Measurements from ENCODE around the gene BACH2. TPM values are rescaled to one million over a fixed set of nuclear protein-coding genes. Genes with fewer than 3 reads are reported as not detected.

The BACH2 gene
- total and polyA plus RNA-seq, 10 of the 15 experiments (the other 5 are each of a cell fraction or from before 2014, with no cell fraction given) = 0.03 to 0.28 (median 0.04) TPM; not detected in 3

- in situ Hi-C loops (cut with MboI) (no loop called here), intact Hi-C loops (cut with micrococcal nuclease; ENCODE audit: unreplicated experiment) (no loop called here)
- Histone ChIP-seq H4K20me1 (ENCODE audit: control insufficient read depth, insufficient read depth) (no peaks in the 10 kb centered on the region), H3K4me1 (ENCODE audit: control insufficient read depth, insufficient read depth, low read length) (no peaks in the 10 kb centered on the region), H3K9me3 (replicated peaks; ENCODE audit: control insufficient read depth, insufficient read depth, low read length) (no peaks in the 10 kb centered on the region), H3K4me3 (no peak overlapping the region), H3K4me2 (ENCODE audit: control insufficient read depth, insufficient read depth) (no peak overlapping the region), H3K79me2 (ENCODE audit: control insufficient read depth, insufficient read depth, low read length) (no peaks in the 10 kb centered on the region), H3K27ac (ENCODE audit: control insufficient read depth, insufficient read depth) (no peak overlapping the region), H3K9ac (ENCODE audit: control insufficient read depth, insufficient read depth, low read length) (no peak overlapping the region), H3K36me3 (ENCODE audit: control insufficient read depth in 2 of 2, insufficient read depth in 2 of 2, low read length in 1 of 2) (no peaks in the 10 kb centered on the region), H3K27me3 (replicated peaks in 1 of 2; ENCODE audit: control insufficient read depth in 2 of 2, insufficient read depth in 2 of 2, low read length in 1 of 2) (peaks cover 0 to 3% of the 10 kb centered on the region in 2 experiments; a peak in 2 of 4 replicates), H2AFZ (ENCODE audit: control insufficient read depth, low read depth, low read length) (no peak overlapping the region)
- no peak for TF ChIP-seq SKIL (IDR thresholded peaks at IDR 0.05; ENCODE audit: low read depth, poor library complexity, severe bottlenecking)
- TF ChIP-seq SREBF2 (IDR thresholded peaks at IDR 0.05; ENCODE audit: low read length) = no peak
- no peak for TF ChIP-seq USF1 (IDR thresholded peaks at IDR 0.05; ENCODE audit: borderline replicate concordance, extremely low read length, insufficient read depth, low read depth, low read length)
- TF ChIP-seq E2F4 (IDR thresholded peaks at IDR 0.05; ENCODE audit: low read depth, low read length) = no peak
- TF ChIP-seq PAX5 (IDR thresholded peaks at IDR 0.05; ENCODE audit: borderline replicate concordance, low read depth, low read length) = no peak
- TF ChIP-seq BACH1 (IDR thresholded peaks at IDR 0.05; ENCODE audit: borderline replicate concordance) = no peak
- no peak for TF ChIP-seq POLR2A (IDR thresholded peaks at IDR 0.05; ENCODE audit: low read depth, low read length)
- TF ChIP-seq SMAD5 (IDR thresholded peaks at IDR 0.05; ENCODE audit: low read depth) = no peak
- TF ChIP-seq MYC (IDR thresholded peaks at IDR 0.05; ENCODE audit: insufficient read depth, insufficient read length, insufficient replicate concordance, low read length, severe bottlenecking) = no peak
- TF ChIP-seq SRF (IDR thresholded peaks at IDR 0.05; ENCODE audit: low read depth in 2 of 2, low read length in 2 of 2) = no peak
- no peak for TF ChIP-seq ASH2L (IDR thresholded peaks at IDR 0.05; ENCODE audit: borderline replicate concordance, low read depth)
- TF ChIP-seq FOXK2 (IDR thresholded peaks at IDR 0.05) = no peak
- TF ChIP-seq NR2C2 (IDR thresholded peaks at IDR 0.05; ENCODE audit: borderline replicate concordance, control insufficient read depth, insufficient read length, low read depth) = no peak
- no peak for TF ChIP-seq POLR2AphosphoS5 (IDR thresholded peaks at IDR 0.05; ENCODE audit: low read length)
- no TSS peak for BruUV-seq (replicated peaks)
- ChIA-PET RAD21 (ENCODE audit: unreplicated experiment) (no interaction called here), POLR2A (no interaction called here), CTCF (no interaction called here), SMC1A (ENCODE audit: uncharacterized antibody, unreplicated experiment) (no interaction called here)
- ATAC-seq (no peak), FAIRE-seq (no peak), DNase-seq (ENCODE audit: low read depth, low spot score) (no peak)
- WGBS (ENCODE audit: insufficient coverage, insufficient replicate concordance, low lambda C conversion rate, missing lambda C conversion rate) = 39% methylated on average over 4 of the region's 6 CpGs
Observed at GRCh38 chr6:90323706-90324105, 27.1 kb upstream of the BACH2 start.
